ENCODE measurements around the gene KDM5A. TPM values are rescaled to one million over a fixed set of nuclear protein-coding genes. Genes with fewer than 3 reads are reported as not detected.
A peak's percentile ranks its signal among the peaks of the same experiment; 100 is the strongest.
"Not testable (repeated sequence)": the region's sequence is repeated elsewhere in the genome, so short reads cannot be mapped to it uniquely, and the experiment has no call there.

Gene KDM5A
- 28.2 TPM for total RNA-seq
- long read RNA-seq, full-length matches to known transcripts, result 1 of 15 reads
- long read RNA-seq, partial matches to known transcripts, result 11 of 15 reads
- long read RNA-seq, other reads (novel, unspliced or antisense), result 3 of 15 reads

- intact Hi-C loops (cut with micrococcal nuclease), result no loop called here
- no peaks in the 10 kb centered on the region for H3K27me3 ChIP-seq (ENCODE audit: low read depth)
- peak; percentile 18 for TF ChIP-seq CTCF (IDR thresholded peaks at IDR 0.05; ENCODE audit: borderline replicate concordance)
- DNase-seq, result peak; percentile 90
- H3K9me3 ChIP-seq (replicated peaks), result no peaks in the 10 kb centered on the region
- H3K27ac ChIP-seq (replicated peaks), result peak within 1 kb of the TSS; percentile 97
- H3K36me3 ChIP-seq, result peaks cover 3% of the 10 kb centered on the region
- peak within 1 kb of the TSS; percentile 86 for H3K4me3 ChIP-seq
- peaks cover 55% of the 10 kb centered on the region for H3K4me1 ChIP-seq
Measured at GRCh38 chr12:389142-390096, at the start of gene KDM5A. Gene KDM5A (minus strand): TSS chr12:389320. CDS start chr12:389091, 229 bp downstream.

DNA sequence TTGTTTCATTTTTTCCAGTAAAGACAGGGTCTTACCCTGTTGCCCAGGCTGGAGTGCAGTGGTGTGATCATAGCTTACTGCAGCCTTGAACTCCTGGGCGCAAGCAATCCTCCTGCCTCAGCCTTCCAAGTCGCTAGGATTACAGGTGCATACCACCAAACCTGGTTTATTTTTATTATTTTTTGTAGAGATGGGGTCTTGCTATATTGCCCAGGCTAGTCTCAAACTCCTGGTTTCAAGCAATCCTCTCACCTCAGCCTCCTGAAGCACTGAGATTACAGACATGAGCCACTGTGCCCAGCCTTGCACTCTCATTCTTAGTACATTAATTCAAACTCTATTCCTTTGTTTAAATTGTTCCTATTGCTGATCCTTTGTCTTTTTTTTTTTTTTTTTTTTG is 46.6 kb upstream of the KDM5A start:
- H3K27me3 ChIP-seq (ENCODE audit: low read depth); H3K27ac ChIP-seq (replicated peaks); intact Hi-C loops (cut with micrococcal nuclease); H3K4me3 ChIP-seq; DNase-seq; H3K4me1 ChIP-seq; H3K9me3 ChIP-seq (replicated peaks): not testable (repeated sequence)
- peaks cover 46% of the 10 kb centered on the region for H3K36me3 ChIP-seq

DNA sequence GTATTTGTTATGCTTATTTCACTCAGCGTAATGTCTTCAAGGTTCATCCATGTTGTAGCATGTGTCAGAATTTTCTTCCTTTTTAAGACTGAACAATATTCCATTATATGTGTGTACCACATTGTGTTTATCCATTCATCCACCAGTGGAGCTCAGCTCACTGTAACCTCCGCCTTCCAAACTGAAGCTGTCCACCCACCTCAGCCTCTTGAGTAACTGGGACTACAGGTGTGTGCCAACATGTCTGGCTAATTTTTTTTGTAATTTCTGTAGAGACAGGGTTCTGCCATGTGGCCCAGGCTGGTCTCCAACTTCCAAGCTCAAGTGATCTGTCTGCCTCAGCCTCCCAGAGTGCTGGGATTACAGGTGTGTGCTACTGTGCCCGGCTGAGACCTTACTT is 33.4 kb upstream of the KDM5A start:
- no peak overlapping the region for H3K4me3 ChIP-seq
- intact Hi-C loops (cut with micrococcal nuclease), result no loop called here
- no peak for TF ChIP-seq CTCF (IDR thresholded peaks at IDR 0.05; ENCODE audit: borderline replicate concordance)

GRCh38 chr12:418432-418831 is 29.3 kb upstream of the KDM5A start:
- Histone ChIP-seq H3K4me1 (no peaks in the 10 kb centered on the region), H3K9me3 (replicated peaks) (no peaks in the 10 kb centered on the region), H3K27me3 (ENCODE audit: low read depth) (no peaks in the 10 kb centered on the region), H3K4me3 (no peak overlapping the region), H3K27ac (replicated peaks) (no peak overlapping the region), H3K36me3 (peaks cover 26% of the 10 kb centered on the region)
- intact Hi-C loops (cut with micrococcal nuclease), result no loop called here
- no peak for TF ChIP-seq CTCF (IDR thresholded peaks at IDR 0.05; ENCODE audit: borderline replicate concordance)
- no peak for DNase-seq

More for the DNA sequence above, 33.4 kb upstream of the KDM5A start:
- H3K27me3 ChIP-seq (ENCODE audit: low read depth), result no peaks in the 10 kb centered on the region
- no peak for DNase-seq
- peaks cover 18% of the 10 kb centered on the region for H3K36me3 ChIP-seq
- no peaks in the 10 kb centered on the region for H3K9me3 ChIP-seq (replicated peaks)
- H3K27ac ChIP-seq (replicated peaks), result no peak overlapping the region
- no peaks in the 10 kb centered on the region for H3K4me1 ChIP-seq

GRCh38 chr12:414859-415258 is 25.7 kb upstream of the KDM5A start:
- intact Hi-C loops (cut with micrococcal nuclease), result no loop called here
- Histone ChIP-seq H3K36me3 (peaks cover 56% of the 10 kb centered on the region), H3K4me3 (no peak overlapping the region), H3K27me3 (ENCODE audit: low read depth) (no peaks in the 10 kb centered on the region), H3K27ac (replicated peaks) (no peak overlapping the region), H3K9me3 (replicated peaks) (no peaks in the 10 kb centered on the region), H3K4me1 (no peaks in the 10 kb centered on the region)
- TF ChIP-seq CTCF (IDR thresholded peaks at IDR 0.05; ENCODE audit: borderline replicate concordance), result no peak
- DNase-seq, result no peak

DNA sequence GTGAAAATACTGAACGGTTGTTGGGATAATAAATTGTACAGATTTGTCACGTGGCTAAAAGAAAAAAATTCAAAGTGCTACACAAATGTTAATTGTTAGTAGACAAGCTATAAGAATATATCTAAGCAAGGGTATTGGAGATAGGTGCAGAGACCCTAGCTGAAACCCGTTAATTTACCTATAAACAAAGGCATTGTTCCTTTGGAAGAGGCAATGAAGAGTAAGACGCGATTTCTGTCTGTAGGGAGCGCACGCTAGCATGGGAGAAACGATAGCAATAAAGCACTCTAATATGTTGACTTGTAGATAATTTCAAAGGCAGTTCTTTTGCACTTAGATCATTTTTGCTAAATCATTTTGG is 12.9 kb upstream of the KDM5A start:
- H3K27ac ChIP-seq (replicated peaks), result peak overlapping the region; percentile 73
- no peak for TF ChIP-seq CTCF (IDR thresholded peaks at IDR 0.05; ENCODE audit: borderline replicate concordance)

More for the DNA sequence above, 12.9 kb upstream of the KDM5A start:
- peak overlapping the region; percentile 87 for H3K4me3 ChIP-seq
- H3K27me3 ChIP-seq (ENCODE audit: low read depth), result no peaks in the 10 kb centered on the region
- H3K36me3 ChIP-seq, result no peaks in the 10 kb centered on the region
- intact Hi-C loops (cut with micrococcal nuclease), result no loop called here
- DNase-seq, result no peak
- peaks cover 18% of the 10 kb centered on the region for H3K4me1 ChIP-seq
- no peaks in the 10 kb centered on the region for H3K9me3 ChIP-seq (replicated peaks)

All from left ventricle myocardium inferior (tissue), 1 donor.